ENCODE data around the gene SPATA9. TPM values are rescaled to one million over a fixed set of nuclear protein-coding genes. Genes with fewer than 3 reads are reported as not detected.

The SPATA9 gene
- total and polyA plus RNA-seq, 9 of the 15 experiments (the other 6 are each of a cell fraction or from before 2014, with no cell fraction given) = 0.16 to 5.5 (median 0.39) TPM; not detected in 3

GRCh38 chr5:95709967-95710650, 27.3 kb upstream of the SPATA9 start (continued):
- TF ChIP-seq STAT6 (CRISPR knock-in tag; IDR thresholded peaks at IDR 0.05) (no peak), ARHGAP35 (IDR thresholded peaks at IDR 0.05; ENCODE audit: partially characterized antibody) (no peak), HBP1 (CRISPR knock-in tag; IDR thresholded peaks at IDR 0.05) (no peak), HMBOX1 (IDR thresholded peaks at IDR 0.05) (peak; percentile 90), HOXB6 (CRISPR knock-in tag; IDR thresholded peaks at IDR 0.05; ENCODE audit: borderline replicate concordance) (no peak), ZNF212 (CRISPR knock-in tag; IDR thresholded peaks at IDR 0.05) (no peak), HDGF (IDR thresholded peaks at IDR 0.05) (no peak), PHTF2 (CRISPR knock-in tag; IDR thresholded peaks at IDR 0.05) (no peak), LEF1 (IDR thresholded peaks at IDR 0.05) (no peak), MXD1 (CRISPR knock-in tag; IDR thresholded peaks at IDR 0.05; ENCODE audit: borderline replicate concordance, poor library complexity, severe bottlenecking) (peak; percentile 2), CAMTA2 (CRISPR knock-in tag; conservative IDR thresholded peaks at IDR 0.05) (no peak), HDAC3 (IDR thresholded peaks at IDR 0.05; ENCODE audit: borderline replicate concordance, partially characterized antibody) (peak; percentile 61), RCOR1 (IDR thresholded peaks at IDR 0.05; ENCODE audit: borderline replicate concordance in 1 of 2, low read depth in 2 of 2, low read length in 2 of 2) (peak in 1 of 2 experiments; percentile 78; a peak in 2 of 4 replicates), HMG20B (CRISPR knock-in tag; IDR thresholded peaks at IDR 0.05) (no peak), HNRNPLL (IDR thresholded peaks at IDR 0.05; ENCODE audit: low read depth, low read length, poor library complexity, severe bottlenecking) (no peak), ZBTB1 (CRISPR knock-in tag; IDR thresholded peaks at IDR 0.05; ENCODE audit: borderline replicate concordance, low read depth) (no peak), TEAD1 (CRISPR knock-in tag; IDR thresholded peaks at IDR 0.05) (peak; percentile 52 to 53; a peak in 2 of 4 replicates), THRA (IDR thresholded peaks at IDR 0.05) (no peak), ZNF174 (CRISPR knock-in tag; IDR thresholded peaks at IDR 0.05) (no peak)
- TF ChIP-seq, protein P1, sequence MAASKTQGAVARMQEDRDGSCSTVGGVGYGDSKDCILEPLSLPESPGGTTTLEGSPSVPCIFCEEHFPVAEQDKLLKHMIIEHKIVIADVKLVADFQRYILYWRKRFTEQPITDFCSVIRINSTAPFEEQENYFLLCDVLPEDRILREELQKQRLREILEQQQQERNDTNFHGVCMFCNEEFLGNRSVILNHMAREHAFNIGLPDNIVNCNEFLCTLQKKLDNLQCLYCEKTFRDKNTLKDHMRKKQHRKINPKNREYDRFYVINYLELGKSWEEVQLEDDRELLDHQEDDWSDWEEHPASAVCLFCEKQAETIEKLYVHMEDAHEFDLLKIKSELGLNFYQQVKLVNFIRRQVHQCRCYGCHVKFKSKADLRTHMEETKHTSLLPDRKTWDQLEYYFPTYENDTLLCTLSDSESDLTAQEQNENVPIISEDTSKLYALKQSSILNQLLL (CRISPR knock-in tag; IDR thresholded peaks at IDR 0.05; ENCODE audit: borderline replicate concordance) = no peak
